Stimulated activated naive CD8-positive, alpha-beta T cell treated with anti-CD3 and anti-CD28 coated beads, Interleukin-15, Interleukin-2, amounts not matched to agents 100 ng/mL and 50 ng/mL, for 24 hours (primary cell): ENCODE results near the gene GAS7.

ENCODE experiments used
- H3K27ac Mint-ChIP-seq: one replicate; pipeline ENCODE4 v1.8.0; 2021; ENCODE audit warnings: mild to moderate bottlenecking, mixed read lengths
- H3K27me3 Mint-ChIP-seq: one replicate; pipeline ENCODE4 v1.8.0; 2021; ENCODE audit warnings: mixed read lengths
- H3K36me3 Mint-ChIP-seq: one replicate; pipeline ENCODE4 v1.8.0; 2021; ENCODE audit warnings: low read depth, mixed read lengths
- H3K4me1 Mint-ChIP-seq: one replicate; pipeline ENCODE4 v1.8.0; 2021; ENCODE audit warnings: low read depth, mixed read lengths
- H3K4me3 Mint-ChIP-seq: one replicate; pipeline ENCODE4 v1.8.0; 2021; ENCODE audit warnings: mild to moderate bottlenecking, mixed read lengths
- H3K9me3 Mint-ChIP-seq: one replicate; pipeline ENCODE4 v1.8.0; 2021; ENCODE audit warnings: mixed read lengths

GAS7 gene

GRCh38 chr17:10141436-10141835, 57.0 kb downstream of the GAS7 start:
- Mint-ChIP-seq H3K4me1 (peaks cover 18% of the 10 kb centered on the region), H3K9me3 (no peaks in the 10 kb centered on the region), H3K27me3 (peaks cover 6% of the 10 kb centered on the region), H3K4me3 (no peak overlapping the region), H3K27ac (no peak overlapping the region), H3K36me3 (no peaks in the 10 kb centered on the region)

- no peak overlapping the region for H3K4me3 Mint-ChIP-seq
- no peaks in the 10 kb centered on the region for H3K27me3 Mint-ChIP-seq
- no peaks in the 10 kb centered on the region for H3K36me3 Mint-ChIP-seq
- H3K4me1 Mint-ChIP-seq, result peaks cover 27% of the 10 kb centered on the region
- H3K9me3 Mint-ChIP-seq, result no peaks in the 10 kb centered on the region
- no peak overlapping the region for H3K27ac Mint-ChIP-seq
Measured at GRCh38 chr17:10139577-10139976, 58.8 kb downstream of the GAS7 start.

GRCh38 chr17:10136258-10136981, 62.0 kb downstream of the GAS7 start:
- Mint-ChIP-seq H3K4me1 (peaks cover 26% of the 10 kb centered on the region), H3K27me3 (no peaks in the 10 kb centered on the region), H3K36me3 (no peaks in the 10 kb centered on the region), H3K4me3 (no peak overlapping the region), H3K27ac (no peak overlapping the region), H3K9me3 (no peaks in the 10 kb centered on the region)

GRCh38 chr17:10135539-10136257, 62.7 kb downstream of the GAS7 start:
- Mint-ChIP-seq H3K36me3 (no peaks in the 10 kb centered on the region), H3K27me3 (no peaks in the 10 kb centered on the region), H3K27ac (peak overlapping the region; percentile 9), H3K4me1 (peaks cover 26% of the 10 kb centered on the region), H3K9me3 (no peaks in the 10 kb centered on the region), H3K4me3 (no peak overlapping the region)

GRCh38 chr17:10130677-10131076, 67.7 kb downstream of the GAS7 start:
- Mint-ChIP-seq H3K27ac (peak overlapping the region; percentile 7), H3K27me3 (no peaks in the 10 kb centered on the region), H3K4me3 (no peak overlapping the region), H3K36me3 (no peaks in the 10 kb centered on the region), H3K9me3 (peaks cover 4% of the 10 kb centered on the region), H3K4me1 (peaks cover 45% of the 10 kb centered on the region)

- peaks cover 4% of the 10 kb centered on the region for H3K9me3 Mint-ChIP-seq
- H3K4me1 Mint-ChIP-seq, result peaks cover 41% of the 10 kb centered on the region
- peak overlapping the region; percentile 7 for H3K27ac Mint-ChIP-seq
- no peak overlapping the region for H3K4me3 Mint-ChIP-seq
- no peaks in the 10 kb centered on the region for H3K36me3 Mint-ChIP-seq
- H3K27me3 Mint-ChIP-seq, result no peaks in the 10 kb centered on the region
Measured at GRCh38 chr17:10130263-10130662, 68.1 kb downstream of the GAS7 start.

GRCh38 chr17:10127819-10128425, 70.5 kb downstream of the GAS7 start:
- Mint-ChIP-seq H3K27me3 (no peaks in the 10 kb centered on the region), H3K36me3 (no peaks in the 10 kb centered on the region), H3K9me3 (peaks cover 4% of the 10 kb centered on the region), H3K4me3 (no peak overlapping the region), H3K27ac (no peak overlapping the region), H3K4me1 (peaks cover 35% of the 10 kb centered on the region)

GRCh38 chr17:10126616-10127501, 71.5 kb downstream of the GAS7 start:
- peak overlapping the region; percentile 36 for H3K27ac Mint-ChIP-seq
- H3K36me3 Mint-ChIP-seq, result no peaks in the 10 kb centered on the region
- H3K27me3 Mint-ChIP-seq, result no peaks in the 10 kb centered on the region
- H3K4me1 Mint-ChIP-seq, result peaks cover 43% of the 10 kb centered on the region
- H3K9me3 Mint-ChIP-seq, result peaks cover 4% of the 10 kb centered on the region
- no peak overlapping the region for H3K4me3 Mint-ChIP-seq

GRCh38 chr17:10126276-10126615, 72.2 kb downstream of the GAS7 start:
- no peak overlapping the region for H3K4me3 Mint-ChIP-seq
- peaks cover 49% of the 10 kb centered on the region for H3K4me1 Mint-ChIP-seq
- H3K36me3 Mint-ChIP-seq, result no peaks in the 10 kb centered on the region
- H3K27me3 Mint-ChIP-seq, result no peaks in the 10 kb centered on the region
- H3K27ac Mint-ChIP-seq, result peak overlapping the region; percentile 10
- peaks cover 4% of the 10 kb centered on the region for H3K9me3 Mint-ChIP-seq

- no peaks in the 10 kb centered on the region for H3K27me3 Mint-ChIP-seq
- H3K4me3 Mint-ChIP-seq, result no peak overlapping the region
- no peaks in the 10 kb centered on the region for H3K36me3 Mint-ChIP-seq
- peaks cover 4% of the 10 kb centered on the region for H3K9me3 Mint-ChIP-seq
- H3K4me1 Mint-ChIP-seq, result peaks cover 53% of the 10 kb centered on the region
- no peak overlapping the region for H3K27ac Mint-ChIP-seq
Measured at GRCh38 chr17:10125531-10126275, 72.7 kb downstream of the GAS7 start.

- H3K27ac Mint-ChIP-seq, result no peak overlapping the region
- peaks cover 60% of the 10 kb centered on the region for H3K4me1 Mint-ChIP-seq
- peaks cover 4% of the 10 kb centered on the region for H3K9me3 Mint-ChIP-seq
- H3K27me3 Mint-ChIP-seq, result no peaks in the 10 kb centered on the region
- H3K36me3 Mint-ChIP-seq, result no peaks in the 10 kb centered on the region
- H3K4me3 Mint-ChIP-seq, result no peak overlapping the region
Measured at GRCh38 chr17:10123093-10123492, 75.3 kb downstream of the GAS7 start.

GRCh38 chr17:10121971-10122707, 76.3 kb downstream of the GAS7 start:
- Mint-ChIP-seq H3K27ac (peak overlapping the region; percentile 27), H3K9me3 (peaks cover 4% of the 10 kb centered on the region), H3K4me1 (peaks cover 62% of the 10 kb centered on the region), H3K4me3 (no peak overlapping the region), H3K36me3 (no peaks in the 10 kb centered on the region), H3K27me3 (no peaks in the 10 kb centered on the region)

GRCh38 chr17:10120749-10121148, 77.7 kb downstream of the GAS7 start:
- no peaks in the 10 kb centered on the region for H3K9me3 Mint-ChIP-seq
- H3K27me3 Mint-ChIP-seq, result no peaks in the 10 kb centered on the region
- H3K27ac Mint-ChIP-seq, result peak overlapping the region; percentile 34
- peaks cover 61% of the 10 kb centered on the region for H3K4me1 Mint-ChIP-seq
- no peak overlapping the region for H3K4me3 Mint-ChIP-seq
- no peaks in the 10 kb centered on the region for H3K36me3 Mint-ChIP-seq

- H3K9me3 Mint-ChIP-seq, result no peaks in the 10 kb centered on the region
- no peak overlapping the region for H3K4me3 Mint-ChIP-seq
- H3K4me1 Mint-ChIP-seq, result peaks cover 67% of the 10 kb centered on the region
- H3K27me3 Mint-ChIP-seq, result no peaks in the 10 kb centered on the region
- H3K36me3 Mint-ChIP-seq, result no peaks in the 10 kb centered on the region
- peak overlapping the region; percentile 69 for H3K27ac Mint-ChIP-seq
Measured at GRCh38 chr17:10120109-10120485, 78.3 kb downstream of the GAS7 start.
